GM19452 (cell line): ENCODE measurements around the gene CENPI.
"Not testable (repeated sequence)": the region's sequence is repeated elsewhere in the genome, so short reads cannot be mapped to it uniquely, and the experiment has no call there.

Source experiments
- ATAC-seq: cut with Tn5 transposase; IDR thresholded peaks from one replicate; pipeline ENCODE4 v1.9.1; 2021; ENCODE audit not compliant: unreplicated experiment

The CENPI gene

GRCh38 chrX:101097546-101098453 lies at the start of gene CENPI:
Gene CENPI, plus strand, starts transcription at chrX:101098204. Its CDS starts 2,867 bp downstream, at chrX:101101071.
- peak; percentile 99 for ATAC-seq

- ATAC-seq = peak; percentile 3
These were observed 46.9 kb upstream of the CENPI start for GRCh38 chrX:101051153-101051548.

- peak; percentile 92 for ATAC-seq
These were observed 46.3 kb upstream of the CENPI start, which contains the start of gene TRMT2B for GRCh38 chrX:101051549-101052302. Gene TRMT2B, minus strand, starts transcription at chrX:101052111. Its CDS starts 9,822 bp downstream, at chrX:101042289.

GRCh38 chrX:101056551-101056950 lies 41.5 kb upstream of the CENPI start:
- not testable (repeated sequence) for ATAC-seq

- peak; percentile 91 for ATAC-seq
These were observed 40.8 kb upstream of the CENPI start for GRCh38 chrX:101057093-101057714.

- ATAC-seq = no peak
These were observed 35.8 kb upstream of the CENPI start for GRCh38 chrX:101062176-101062575.

- ATAC-seq = no peak
These were observed 26.4 kb upstream of the CENPI start for GRCh38 chrX:101071582-101071981.

GRCh38 chrX:101078716-101079598 lies 19.0 kb upstream of the CENPI start, which contains the start of gene TMEM35A:
Gene TMEM35A, plus strand, starts transcription at chrX:101078879. Its CDS starts 124 bp downstream, at chrX:101079003.
- ATAC-seq = no peak

- ATAC-seq = no peak
These were observed 18.2 kb upstream of the CENPI start for GRCh38 chrX:101079736-101080270.

GRCh38 chrX:101080326-101081124 lies 17.5 kb upstream of the CENPI start:
- ATAC-seq = no peak

GRCh38 chrX:101081231-101081630 lies 16.8 kb upstream of the CENPI start:
- no peak for ATAC-seq

- no peak for ATAC-seq
These were observed 6.2 kb upstream of the CENPI start for GRCh38 chrX:101091817-101092216.

- ATAC-seq = no peak
These were observed 10.3 kb downstream of the CENPI start for GRCh38 chrX:101108284-101108683.

GRCh38 chrX:101117701-101118100 lies 19.7 kb downstream of the CENPI start:
- no peak for ATAC-seq

GRCh38 chrX:101136235-101136634 lies 38.2 kb downstream of the CENPI start:
- no peak for ATAC-seq
